ENCODE data around the gene PA2G4.

DNA sequence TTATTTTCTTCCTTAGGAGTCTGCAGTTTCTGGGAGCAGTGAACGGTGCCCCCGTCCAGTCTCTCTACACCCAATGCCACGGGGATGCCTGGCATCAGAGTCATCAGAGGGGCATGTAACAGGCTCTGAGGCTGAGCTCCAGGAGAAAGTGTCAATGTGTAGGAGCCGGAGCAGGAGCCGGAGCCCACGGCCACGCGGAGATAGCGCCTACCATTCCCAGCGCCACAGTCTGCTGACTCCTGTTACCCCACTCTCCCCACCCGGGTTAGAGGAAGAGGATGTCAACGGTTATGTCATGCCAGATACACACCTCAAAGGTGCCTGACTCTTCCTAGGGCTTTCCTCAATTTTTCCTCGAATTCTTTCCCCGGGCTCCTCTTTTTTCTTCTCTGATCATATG, 3.3 kb upstream of the PA2G4 start:
- TF ChIP-seq, protein P1, sequence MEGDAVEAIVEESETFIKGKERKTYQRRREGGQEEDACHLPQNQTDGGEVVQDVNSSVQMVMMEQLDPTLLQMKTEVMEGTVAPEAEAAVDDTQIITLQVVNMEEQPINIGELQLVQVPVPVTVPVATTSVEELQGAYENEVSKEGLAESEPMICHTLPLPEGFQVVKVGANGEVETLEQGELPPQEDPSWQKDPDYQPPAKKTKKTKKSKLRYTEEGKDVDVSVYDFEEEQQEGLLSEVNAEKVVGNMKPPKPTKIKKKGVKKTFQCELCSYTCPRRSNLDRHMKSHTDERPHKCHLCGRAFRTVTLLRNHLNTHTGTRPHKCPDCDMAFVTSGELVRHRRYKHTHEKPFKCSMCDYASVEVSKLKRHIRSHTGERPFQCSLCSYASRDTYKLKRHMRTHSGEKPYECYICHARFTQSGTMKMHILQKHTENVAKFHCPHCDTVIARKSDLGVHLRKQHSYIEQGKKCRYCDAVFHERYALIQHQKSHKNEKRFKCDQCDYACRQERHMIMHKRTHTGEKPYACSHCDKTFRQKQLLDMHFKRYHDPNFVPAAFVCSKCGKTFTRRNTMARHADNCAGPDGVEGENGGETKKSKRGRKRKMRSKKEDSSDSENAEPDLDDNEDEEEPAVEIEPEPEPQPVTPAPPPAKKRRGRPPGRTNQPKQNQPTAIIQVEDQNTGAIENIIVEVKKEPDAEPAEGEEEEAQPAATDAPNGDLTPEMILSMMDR (IDR thresholded peaks at IDR 0.05), result no peak
- no peak for TF ChIP-seq POLR2A (IDR thresholded peaks at IDR 0.05)

All from thyroid gland (tissue), 4 donors.